Activated CD4-positive, CD25-positive, alpha-beta regulatory T cell treated with anti-CD3 and anti-CD28 coated beads, Interleukin-2, amount 50 U/mL, for 72 hours (primary cell): ENCODE results near the gene CLSTN3.

Source experiments
- DNase-seq: peaks from one replicate; pipeline ENCODE4 v3.0.0; 2021

Gene CLSTN3

DNA sequence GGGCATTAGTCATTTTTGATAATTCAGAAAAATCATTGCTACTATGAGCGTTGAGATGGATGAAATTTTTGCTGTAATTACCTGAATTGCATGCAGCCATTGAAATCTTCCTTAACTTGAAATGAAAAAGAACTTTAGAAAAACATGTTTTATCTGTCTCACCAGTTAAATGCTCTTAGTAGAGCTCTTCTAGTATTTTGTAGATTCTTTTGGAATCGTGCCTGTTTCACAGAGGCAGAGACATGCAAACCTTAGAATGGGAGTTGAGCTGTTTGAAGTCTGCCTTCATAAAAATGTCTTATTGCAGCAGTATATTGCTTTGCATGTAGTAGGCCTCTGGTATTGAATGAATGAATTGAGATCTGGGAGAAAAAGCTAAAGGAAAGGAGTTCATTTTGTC lies 63.5 kb downstream of the CLSTN3 start:
- DNase-seq = no peak

DNA sequence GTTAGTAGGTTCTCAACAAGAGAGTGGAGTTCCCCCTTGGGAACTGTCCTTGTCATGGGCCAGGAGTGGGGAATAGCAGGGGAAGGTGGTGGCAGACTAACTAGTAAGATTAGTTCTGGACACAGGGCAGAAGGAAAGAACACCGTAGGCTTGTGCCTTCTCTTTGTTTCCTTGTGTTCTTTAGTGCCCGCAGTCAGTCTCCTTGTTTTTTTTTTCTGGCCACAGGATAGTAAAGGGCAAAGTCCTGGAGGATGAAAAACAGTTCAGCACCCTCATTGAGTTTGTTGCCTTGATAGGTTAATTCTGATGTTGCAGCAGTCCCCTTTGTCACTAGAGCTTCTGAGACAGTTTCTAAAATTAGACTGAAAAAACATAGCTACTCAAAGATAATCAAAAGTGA lies 67.7 kb downstream of the CLSTN3 start:
- DNase-seq = no peak

DNA sequence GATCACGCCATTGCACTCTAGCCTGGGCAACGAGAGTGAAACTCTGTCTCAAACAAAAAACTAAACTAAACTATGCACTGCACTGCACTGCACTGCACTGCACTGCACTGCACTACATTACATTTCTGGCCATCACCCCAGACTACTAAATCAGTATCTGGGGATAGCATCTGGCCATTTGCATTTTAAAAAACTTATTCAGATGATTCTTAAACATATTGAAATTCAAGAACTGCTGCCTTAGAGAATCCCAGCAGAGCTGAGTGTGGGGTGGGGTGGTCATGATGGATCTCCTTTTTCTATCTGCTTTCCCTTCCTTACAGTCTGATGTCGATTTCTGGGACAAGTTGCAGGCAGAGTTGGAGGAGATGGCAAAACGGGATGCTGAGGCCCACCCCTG lies 72.9 kb downstream of the CLSTN3 start:
- no peak for DNase-seq

DNA sequence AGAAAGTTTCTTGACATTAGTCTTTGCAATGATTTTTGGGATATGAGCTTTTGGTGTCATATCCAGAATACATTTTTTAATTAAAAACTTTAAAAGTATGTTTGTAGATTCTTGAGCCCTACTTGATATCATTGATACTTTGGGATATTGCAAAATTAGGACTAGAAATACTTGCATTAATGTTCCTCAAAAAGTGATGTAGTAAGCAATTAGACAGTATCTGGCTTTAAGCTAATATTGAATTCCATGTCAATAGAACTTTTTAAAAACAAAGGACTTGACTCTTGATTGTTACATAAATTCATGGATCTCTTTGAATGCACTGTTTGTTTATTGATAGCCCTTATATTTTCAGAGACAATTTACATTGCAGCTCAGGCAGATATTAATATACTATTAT lies 74.9 kb downstream of the CLSTN3 start:
- DNase-seq = no peak

DNA sequence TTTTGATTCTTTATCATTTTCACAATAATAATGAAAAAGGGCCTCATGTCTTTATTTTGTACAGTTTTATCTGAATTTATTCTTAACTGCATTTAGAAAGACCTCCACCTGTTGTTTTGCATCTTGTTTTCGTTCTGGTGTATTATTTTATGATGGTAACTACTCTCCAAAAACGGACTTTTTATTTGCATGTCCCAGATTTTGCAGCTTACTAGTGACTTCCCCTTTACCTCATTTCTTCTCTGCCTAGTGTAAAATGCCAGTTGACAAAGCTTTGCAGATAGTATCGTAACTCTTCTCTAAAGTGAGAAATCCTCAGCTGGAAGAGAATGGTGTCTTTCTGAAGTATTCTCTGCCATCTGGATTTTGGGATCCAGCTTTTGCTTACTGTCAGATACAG lies 76.5 kb downstream of the CLSTN3 start:
- no peak for DNase-seq

DNA sequence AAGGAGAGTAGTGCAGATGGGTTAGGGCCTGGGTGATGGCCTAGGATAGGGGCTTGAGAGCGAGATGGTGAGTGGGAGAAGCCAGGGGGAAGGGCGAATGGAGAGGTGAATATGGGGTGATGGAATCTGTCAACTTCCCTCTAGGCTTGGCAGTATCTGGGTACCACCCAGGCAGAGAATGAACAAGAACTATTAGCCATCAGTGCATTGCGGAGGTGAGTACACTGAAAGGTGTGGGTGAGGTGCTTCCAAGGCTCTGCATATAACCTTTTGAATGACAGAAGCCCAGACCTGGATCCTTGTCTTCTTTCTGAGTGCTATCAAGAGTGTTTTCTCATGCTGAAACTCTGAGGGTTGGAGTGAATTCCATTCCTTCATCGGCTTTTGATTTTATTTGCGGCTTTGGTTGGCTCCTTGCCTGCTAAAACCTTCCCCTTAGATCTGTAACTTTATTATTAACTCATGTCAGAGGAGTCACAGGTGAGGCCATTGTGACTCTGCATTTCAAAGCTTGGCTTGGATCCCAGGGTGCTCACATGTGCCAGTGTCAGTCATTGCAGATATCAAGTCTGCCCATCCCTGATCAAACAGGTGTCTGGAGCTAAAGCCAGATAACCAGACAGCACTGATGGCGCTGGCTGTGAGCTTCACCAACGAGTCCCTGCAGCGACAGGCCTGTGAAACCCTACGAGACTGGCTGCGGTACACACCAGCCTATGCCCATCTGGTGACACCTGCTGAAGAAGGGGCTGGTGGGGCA lies 77.9 kb downstream of the CLSTN3 start:
- no peak for DNase-seq
